HG02884 (cell line): ENCODE results near the gene POLD1.

Experiments
- ATAC-seq: cut with Tn5 transposase; IDR thresholded peaks from one replicate; pipeline ENCODE4 v1.9.1; 2021; ENCODE audit warnings: mild to moderate bottlenecking, moderate library complexity; ENCODE audit not compliant: unreplicated experiment

Gene POLD1

GRCh38 chr19:50365434-50366306, 18.5 kb upstream of the POLD1 start, which contains the start of gene NAPSA:
TSS of gene NAPSA (minus strand) at chr19:50365639. CDS start at chr19:50365621, 18 bp downstream.
- no peak for ATAC-seq

GRCh38 chr19:50368649-50369570, 15.2 kb upstream of the POLD1 start:
- ATAC-seq: no peak

- no peak for ATAC-seq
Measured at GRCh38 chr19:50371914-50372475, 12.2 kb upstream of the POLD1 start.

- peak; percentile 79 for ATAC-seq
Measured at GRCh38 chr19:50376166-50377050, 7.7 kb upstream of the POLD1 start, which contains the start of gene NR1H2. TSS of gene NR1H2 (plus strand) at chr19:50376457. CDS start at chr19:50377606, 1,149 bp downstream.

- no peak for ATAC-seq
Measured at GRCh38 chr19:50377051-50377461, 7.1 kb upstream of the POLD1 start.

GRCh38 chr19:50377517-50377916, 6.6 kb upstream of the POLD1 start:
- ATAC-seq: no peak

- no peak for ATAC-seq
Measured at GRCh38 chr19:50378169-50378862, 5.8 kb upstream of the POLD1 start.

- ATAC-seq: no peak
Measured at GRCh38 chr19:50378863-50379236, 5.3 kb upstream of the POLD1 start.

GRCh38 chr19:50379602-50380001, 4.5 kb upstream of the POLD1 start:
- no peak for ATAC-seq

GRCh38 chr19:50380137-50380536, 4.0 kb upstream of the POLD1 start:
- ATAC-seq: no peak

GRCh38 chr19:50380751-50381151, 3.4 kb upstream of the POLD1 start:
- ATAC-seq: no peak

- ATAC-seq: no peak
Measured at GRCh38 chr19:50381881-50382729, 2.0 kb upstream of the POLD1 start.

- ATAC-seq: peak; percentile 1
Measured at GRCh38 chr19:50383001-50383851, 921 bp upstream of the POLD1 start.

GRCh38 chr19:50384685-50385535, 763 bp downstream of the POLD1 start:
- no peak for ATAC-seq

GRCh38 chr19:50387176-50387867, 3.2 kb downstream of the POLD1 start:
- ATAC-seq: no peak

GRCh38 chr19:50387868-50388245, 3.7 kb downstream of the POLD1 start:
- no peak for ATAC-seq
